HepG2 (cell line): ENCODE measurements around the gene IFT122. TPM values are rescaled to one million over a fixed set of nuclear protein-coding genes. Genes with fewer than 3 reads are reported as not detected.

Experiments
- ATAC-seq: fragments of 200-7000 bp; cut with Tn5 transposase; 3 replicates; pipeline ENCODE4 v1.9.1; 2020; ENCODE audit warnings: mild to moderate bottlenecking, moderate library complexity
- BruUV-seq: library from RNA; stranded (reverse); fragments of 400-500 nt; replicated peaks from 2 replicates; lab custom pipeline; 2021; lab: Mats Ljungman, UMichigan
- CTCF ChIA-PET: fragments of 300-600 bp; formaldehyde crosslinking; extraction: SDS; loops from one replicate; lab custom pipeline; 2021; ENCODE audit warnings: low total read pairs, inconsistent platforms, low intra/inter-chr PET ratio; lab: Yijun Ruan, JAX
- POLR2A ChIA-PET: fragments of 350-600 bp; sonication (Branson Sonifier 250); formaldehyde crosslinking; loops from one replicate; lab custom pipeline; 2020; ENCODE audit warnings: antibody characterized with exemption, inconsistent platforms; lab: Yijun Ruan, JAX
- DNase-seq: peaks from one replicate; pipeline ENCODE4 v3.0.0-alpha.2; 2015; ENCODE audit warnings: low spot score
- FAIRE-seq: peaks from 3 replicates; lab custom pipeline; 2011; peaks lifted over from hg19 to GRCh38; lab: Jason Lieb, UNC
- H2AFZ ChIP-seq: one replicate; pipeline ENCODE4 v1.6.1; 2011; ENCODE audit warnings: low read length, inconsistent platforms
- H3K27ac ChIP-seq: fragments of 300-600 bp; 3 replicates; pipeline ENCODE4 v1.8.0; 2011; ENCODE audit warnings: mixed run types, mild to moderate bottlenecking, mixed read lengths, low read length, inconsistent platforms; ENCODE audit not compliant: insufficient read depth; ENCODE audit errors: extremely low read length
- H3K27me3 ChIP-seq, 2 experiments: fragments of 200-600 bp in 1 of 2; 2 replicates in 1 of 2; 3 replicates in 1 of 2; pipeline versions ENCODE4 v1.6.0 to v1.8.0; 2011; ENCODE audit warnings: low read length in 2 of 2, mild to moderate bottlenecking in 2 of 2, moderate library complexity in 2 of 2, inconsistent platforms in 1 of 2; ENCODE audit not compliant: insufficient read depth in 2 of 2, control insufficient read depth in 1 of 2
- H3K36me3 ChIP-seq, 2 experiments: fragments of 200-600 bp in 1 of 2; replicated peaks in 1 of 2; 2 replicates in 1 of 2; 3 replicates in 1 of 2; pipeline versions ENCODE4 v1.5.1 to v1.8.0; 2011; ENCODE audit warnings: low read length in 2 of 2, inconsistent platforms in 1 of 2; ENCODE audit not compliant: insufficient read depth in 2 of 2, control insufficient read depth in 1 of 2
- H3K4me1 ChIP-seq: 2 replicates; pipeline ENCODE4 v1.5.1; 2012; ENCODE audit warnings: low read length, inconsistent platforms; ENCODE audit not compliant: insufficient read depth
- H3K4me2 ChIP-seq: 2 replicates; pipeline ENCODE4 v1.6.0; 2011; ENCODE audit warnings: low read depth, low read length, inconsistent platforms
- H3K4me3 ChIP-seq, 3 experiments: fragments of 200-600 bp in 1 of 3; sonication (generic), shearing (Covaris generic) in 1 of 3; replicated peaks in 1 of 3; 2 replicates each; pipeline ENCODE4 v1.5.1; 2011 to 2016; ENCODE audit warnings: low read length in 3 of 3, inconsistent platforms in 2 of 3, low read depth in 2 of 3, mild to moderate bottlenecking in 2 of 3, control low read depth in 1 of 3, mixed read lengths in 1 of 3; ENCODE audit not compliant: insufficient read depth in 1 of 3
- H3K79me2 ChIP-seq: one replicate; pipeline ENCODE4 v1.6.1; 2011; ENCODE audit warnings: low read length, inconsistent platforms; ENCODE audit not compliant: insufficient read depth
- H3K9ac ChIP-seq: 2 replicates; pipeline ENCODE4 v1.6.0; 2011; ENCODE audit warnings: mild to moderate bottlenecking, low read depth, low read length, inconsistent platforms; ENCODE audit not compliant: insufficient read depth
- H3K9me3 ChIP-seq: 2 replicates; pipeline ENCODE4 v1.5.1; 2012; ENCODE audit warnings: mild to moderate bottlenecking, low read length
- H4K20me1 ChIP-seq: 2 replicates; pipeline ENCODE4 v1.6.0; 2011; ENCODE audit warnings: inconsistent platforms, mild to moderate bottlenecking, low read length, moderate library complexity; ENCODE audit not compliant: insufficient read depth
- FOXK2 ChIP-seq: fragments of 450-650 bp; IDR thresholded peaks from 2 replicates; pipeline ENCODE4 v1.6.1; 2016
- KMT2A ChIP-seq: sonication (generic); formaldehyde crosslinking; IDR thresholded peaks from 2 replicates; pipeline ENCODE4 v1.4.0; 2020; ENCODE audit warnings: missing genetic modification reagents
- LCORL ChIP-seq, 2 experiments: fragments of 450-650 bp in 1 of 2; sonication (generic) in 1 of 2; formaldehyde crosslinking in 1 of 2; IDR thresholded peaks; 2 replicates each; pipeline versions ENCODE4 v1.5.0 to v1.6.1; 2017 to 2020; ENCODE audit warnings: antibody characterized with exemption in 1 of 2, missing genetic modification reagents in 1 of 2
- MAF1 ChIP-seq: sonication (generic); formaldehyde crosslinking; IDR thresholded peaks from 2 replicates; pipeline ENCODE4 v1.5.0; 2020; ENCODE audit warnings: missing genetic modification reagents, borderline replicate concordance
- MBNL3 ChIP-seq: fragments of 250-450 bp; sonication (Bioruptor Pico); conservative IDR thresholded peaks from 2 replicates; pipeline ENCODE4 v1.8.0; 2022; ENCODE audit warnings: mild to moderate bottlenecking, inconsistent platforms
- SPEN ChIP-seq: sonication (generic); formaldehyde crosslinking; IDR thresholded peaks from 2 replicates; pipeline ENCODE4 v1.5.1; 2020; ENCODE audit warnings: low read depth, mild to moderate bottlenecking, missing genetic modification reagents
- TMF1 ChIP-seq: sonication (generic); formaldehyde crosslinking; IDR thresholded peaks from 2 replicates; pipeline ENCODE4 v1.8.1; 2022; ENCODE audit warnings: low read depth, missing genetic modification reagents
- WGBS: methylation state at CpG from one replicate; pipeline ENCODE4 v1.1.6; 2017; ENCODE audit warnings: low lambda C conversion rate; 5-methylcytosine and 5-hydroxymethylcytosine counted together
- in situ Hi-C: cut with HindIII; loops from 2 replicates; pipeline ENCODE4 v1.10.0; 2017; ENCODE audit warnings: low pct_unique_long_range_greater_than_20kb; ENCODE audit not compliant: extremely low pct_ligation_motif_present
- intact Hi-C: fragments of 100-400 bp; cut with micrococcal nuclease; formaldehyde crosslinking; loops from one replicate; pipeline ENCODE4 v1.10.0; 2022; ENCODE audit not compliant: unreplicated experiment
- polyA plus RNA-seq, 8 experiments: library from polyadenylated mRNA; depleted of rRNA in 3 of 8; stranded (reverse) in 7 of 8; unstranded in 1 of 8; fragments of >200 nt; fragmentation: Illumina TruSeq in 4 of 8; extraction: Trizol in 4 of 8; gene quantifications; 2 replicates each; pipeline versions ENCODE4 v1.2.1 to v1.2.3, GENCODE V29; 2011 to 2016; ENCODE audit warnings: low read depth in 4 of 8, missing spikeins in 1 of 8, mixed read lengths in 1 of 8; ENCODE audit not compliant: insufficient read depth in 1 of 8
- total RNA-seq, 5 experiments: library from RNA; depleted of rRNA; stranded (reverse); fragments of >200 nt; fragmentation: Illumina TruSeq; extraction: Trizol; gene quantifications; 2 replicates each; pipeline ENCODE4 v1.2.3, GENCODE V29; 2016; ENCODE audit warnings: low read depth in 1 of 5
- TF ChIP-seq, protein P1 (sequence below): sonication (generic); formaldehyde crosslinking; IDR thresholded peaks from 2 replicates; pipeline ENCODE4 v1.4.0; 2020; ENCODE audit warnings: low read depth, missing genetic modification reagents
- TF ChIP-seq, protein P2 (sequence below), 2 experiments: sonication (generic) in 1 of 2; formaldehyde crosslinking in 1 of 2; IDR thresholded peaks; 2 replicates each; pipeline versions ENCODE4 v1.4.0 to v1.6.1; 2018 to 2020; ENCODE audit warnings: missing genetic modification reagents in 2 of 2, borderline replicate concordance in 1 of 2, low read depth in 1 of 2, mild to moderate bottlenecking in 1 of 2, missing biosample characterization in 1 of 2
- TF ChIP-seq, protein P3 (sequence below): sonication (generic); formaldehyde crosslinking; IDR thresholded peaks from 2 replicates; pipeline ENCODE4 v1.9.0; 2022; ENCODE audit warnings: low read depth, missing genetic modification reagents
- TF ChIP-seq, protein P4 (sequence below), 2 experiments: sonication (generic) in 1 of 2; formaldehyde crosslinking in 1 of 2; IDR thresholded peaks; 2 replicates each; pipeline versions ENCODE4 v1.4.0 to v1.6.1; 2016 to 2020; ENCODE audit warnings: borderline replicate concordance in 1 of 2, low read depth in 1 of 2, mild to moderate bottlenecking in 1 of 2, missing genetic modification reagents in 1 of 2

IFT122 gene
- total and polyA plus RNA-seq, 2 of the 13 experiments (the other 11 are each of a cell fraction or from before 2014, with no cell fraction given): 10.1 to 10.3 TPM

DNA sequence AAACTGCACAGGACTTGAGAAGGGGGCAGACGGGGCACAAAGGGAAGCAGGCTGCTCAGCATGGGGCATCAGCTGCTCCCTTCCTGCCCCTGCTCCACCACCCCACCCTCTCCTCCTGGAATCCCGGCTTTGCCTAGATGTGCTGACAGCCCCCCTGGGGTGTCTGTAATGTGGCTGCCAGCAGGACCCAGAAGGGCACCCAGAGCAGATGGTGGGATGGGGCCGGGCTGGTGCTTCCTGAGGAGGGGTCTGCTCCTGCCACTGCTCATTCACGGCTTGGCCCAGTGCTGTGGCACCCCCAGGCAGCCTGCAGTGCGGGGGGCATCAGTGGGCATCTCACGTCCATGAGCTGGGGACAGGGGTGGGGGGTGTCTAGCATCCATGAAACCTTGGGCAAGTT, 113.1 kb downstream of the IFT122 start:
- intact Hi-C loops: loop anchor here (10.0 kb wide), 1 partner anchor 58 kb away; no protein-coding TSS in a partner anchor
- peaks cover 3 to 6% of the 10 kb centered on the region in 2 experiments; a peak in 3 of 5 replicates for H3K36me3 ChIP-seq
- peaks cover 42% of the 10 kb centered on the region for H3K4me1 ChIP-seq
- no TSS peak for BruUV-seq
- H3K27me3 ChIP-seq: no peaks in the 10 kb centered on the region
- ATAC-seq (peak; percentile 4; the same call in 1 of the 3 replicates), DNase-seq (no peak), FAIRE-seq (no peak)
- ChIA-PET POLR2A (interaction anchor here (1.6 to 2.2 kb wide), 2 partner anchors 14 to 18 kb away, joined by 3 to 11 read pairs; no protein-coding TSS in a partner anchor), CTCF (no interaction called here)
- no peak overlapping the region for H2AFZ ChIP-seq
- WGBS: 100% methylated on average over 1 of the region's 6 CpGs
- no peaks in the 10 kb centered on the region for H4K20me1 ChIP-seq
- H3K4me2 ChIP-seq: no peak overlapping the region
- H3K4me3 ChIP-seq: no peak overlapping the region
- H3K79me2 ChIP-seq: no peaks in the 10 kb centered on the region
- H3K9ac ChIP-seq: no peak overlapping the region
- H3K9me3 ChIP-seq: no peaks in the 10 kb centered on the region
- in situ Hi-C loops: loop anchor here (5.0 kb wide), 1 partner anchor 61 kb away; no protein-coding TSS in a partner anchor
- H3K27ac ChIP-seq: no peak overlapping the region
- TF ChIP-seq, protein P1, sequence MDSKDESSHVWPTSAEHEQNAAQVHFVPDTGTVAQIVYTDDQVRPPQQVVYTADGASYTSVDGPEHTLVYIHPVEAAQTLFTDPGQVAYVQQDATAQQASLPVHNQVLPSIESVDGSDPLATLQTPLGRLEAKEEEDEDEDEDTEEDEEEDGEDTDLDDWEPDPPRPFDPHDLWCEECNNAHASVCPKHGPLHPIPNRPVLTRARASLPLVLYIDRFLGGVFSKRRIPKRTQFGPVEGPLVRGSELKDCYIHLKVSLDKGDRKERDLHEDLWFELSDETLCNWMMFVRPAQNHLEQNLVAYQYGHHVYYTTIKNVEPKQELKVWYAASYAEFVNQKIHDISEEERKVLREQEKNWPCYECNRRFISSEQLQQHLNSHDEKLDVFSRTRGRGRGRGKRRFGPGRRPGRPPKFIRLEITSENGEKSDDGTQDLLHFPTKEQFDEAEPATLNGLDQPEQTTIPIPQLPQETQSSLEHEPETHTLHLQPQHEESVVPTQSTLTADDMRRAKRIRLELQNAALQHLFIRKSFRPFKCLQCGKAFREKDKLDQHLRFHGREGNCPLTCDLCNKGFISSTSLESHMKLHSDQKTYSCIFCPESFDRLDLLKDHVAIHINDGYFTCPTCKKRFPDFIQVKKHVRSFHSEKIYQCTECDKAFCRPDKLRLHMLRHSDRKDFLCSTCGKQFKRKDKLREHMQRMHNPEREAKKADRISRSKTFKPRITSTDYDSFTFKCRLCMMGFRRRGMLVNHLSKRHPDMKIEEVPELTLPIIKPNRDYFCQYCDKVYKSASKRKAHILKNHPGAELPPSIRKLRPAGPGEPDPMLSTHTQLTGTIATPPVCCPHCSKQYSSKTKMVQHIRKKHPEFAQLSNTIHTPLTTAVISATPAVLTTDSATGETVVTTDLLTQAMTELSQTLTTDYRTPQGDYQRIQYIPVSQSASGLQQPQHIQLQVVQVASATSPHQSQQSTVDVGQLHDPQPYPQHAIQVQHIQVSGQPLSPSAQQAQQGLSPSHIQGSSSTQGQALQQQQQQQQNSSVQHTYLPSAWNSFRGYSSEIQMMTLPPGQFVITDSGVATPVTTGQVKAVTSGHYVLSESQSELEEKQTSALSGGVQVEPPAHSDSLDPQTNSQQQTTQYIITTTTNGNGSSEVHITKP: no peak
- TF ChIP-seq KMT2A (CRISPR knock-in tag) (no peak), FOXK2 (no peak), MBNL3 (CRISPR knock-in tag) (no peak), TMF1 (CRISPR knock-in tag) (no peak), SPEN (CRISPR knock-in tag) (no peak), LCORL (IDR thresholded peaks at IDR 0.05) (no peak), LCORL (CRISPR knock-in tag; IDR thresholded peaks at IDR 0.05) (no peak), MAF1 (CRISPR knock-in tag) (no peak)
- TF ChIP-seq, protein P2, sequence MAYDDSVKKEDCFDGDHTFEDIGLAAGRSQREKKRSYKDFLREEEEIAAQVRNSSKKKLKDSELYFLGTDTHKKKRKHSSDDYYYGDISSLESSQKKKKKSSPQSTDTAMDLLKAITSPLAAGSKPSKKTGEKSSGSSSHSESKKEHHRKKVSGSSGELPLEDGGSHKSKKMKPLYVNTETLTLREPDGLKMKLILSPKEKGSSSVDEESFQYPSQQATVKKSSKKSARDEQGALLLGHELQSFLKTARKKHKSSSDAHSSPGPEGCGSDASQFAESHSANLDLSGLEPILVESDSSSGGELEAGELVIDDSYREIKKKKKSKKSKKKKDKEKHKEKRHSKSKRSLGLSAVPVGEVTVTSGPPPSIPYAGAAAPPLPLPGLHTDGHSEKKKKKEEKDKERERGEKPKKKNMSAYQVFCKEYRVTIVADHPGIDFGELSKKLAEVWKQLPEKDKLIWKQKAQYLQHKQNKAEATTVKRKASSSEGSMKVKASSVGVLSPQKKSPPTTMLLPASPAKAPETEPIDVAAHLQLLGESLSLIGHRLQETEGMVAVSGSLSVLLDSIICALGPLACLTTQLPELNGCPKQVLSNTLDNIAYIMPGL (CRISPR knock-in tag; IDR thresholded peaks at IDR 0.05; ENCODE audit: borderline replicate concordance in 1 of 2, low read depth in 1 of 2): no peak
- TF ChIP-seq, protein P3, sequence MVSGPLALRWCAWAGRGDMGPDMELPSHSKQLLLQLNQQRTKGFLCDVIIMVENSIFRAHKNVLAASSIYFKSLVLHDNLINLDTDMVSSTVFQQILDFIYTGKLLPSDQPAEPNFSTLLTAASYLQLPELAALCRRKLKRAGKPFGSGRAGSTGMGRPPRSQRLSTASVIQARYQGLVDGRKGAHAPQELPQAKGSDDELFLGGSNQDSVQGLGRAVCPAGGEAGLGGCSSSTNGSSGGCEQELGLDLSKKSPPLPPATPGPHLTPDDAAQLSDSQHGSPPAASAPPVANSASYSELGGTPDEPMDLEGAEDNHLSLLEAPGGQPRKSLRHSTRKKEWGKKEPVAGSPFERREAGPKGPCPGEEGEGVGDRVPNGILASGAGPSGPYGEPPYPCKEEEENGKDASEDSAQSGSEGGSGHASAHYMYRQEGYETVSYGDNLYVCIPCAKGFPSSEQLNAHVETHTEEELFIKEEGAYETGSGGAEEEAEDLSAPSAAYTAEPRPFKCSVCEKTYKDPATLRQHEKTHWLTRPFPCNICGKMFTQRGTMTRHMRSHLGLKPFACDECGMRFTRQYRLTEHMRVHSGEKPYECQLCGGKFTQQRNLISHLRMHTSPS (CRISPR knock-in tag): no peak
- TF ChIP-seq, protein P4, sequence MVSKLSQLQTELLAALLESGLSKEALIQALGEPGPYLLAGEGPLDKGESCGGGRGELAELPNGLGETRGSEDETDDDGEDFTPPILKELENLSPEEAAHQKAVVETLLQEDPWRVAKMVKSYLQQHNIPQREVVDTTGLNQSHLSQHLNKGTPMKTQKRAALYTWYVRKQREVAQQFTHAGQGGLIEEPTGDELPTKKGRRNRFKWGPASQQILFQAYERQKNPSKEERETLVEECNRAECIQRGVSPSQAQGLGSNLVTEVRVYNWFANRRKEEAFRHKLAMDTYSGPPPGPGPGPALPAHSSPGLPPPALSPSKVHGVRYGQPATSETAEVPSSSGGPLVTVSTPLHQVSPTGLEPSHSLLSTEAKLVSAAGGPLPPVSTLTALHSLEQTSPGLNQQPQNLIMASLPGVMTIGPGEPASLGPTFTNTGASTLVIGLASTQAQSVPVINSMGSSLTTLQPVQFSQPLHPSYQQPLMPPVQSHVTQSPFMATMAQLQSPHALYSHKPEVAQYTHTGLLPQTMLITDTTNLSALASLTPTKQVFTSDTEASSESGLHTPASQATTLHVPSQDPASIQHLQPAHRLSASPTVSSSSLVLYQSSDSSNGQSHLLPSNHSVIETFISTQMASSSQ (IDR thresholded peaks at IDR 0.05; ENCODE audit: low read depth): no peak
- TF ChIP-seq, protein P4 (CRISPR knock-in tag; IDR thresholded peaks at IDR 0.05; ENCODE audit: borderline replicate concordance): no peak
